22Rv1 (cell line): ENCODE data around the gene LMCD1.

ENCODE experiments used
- H3K27ac ChIP-seq: fragments of 450-650 bp; 2 replicates; pipeline ENCODE4 v1.5.1; 2017
- CTCF ChIP-seq: fragments of 450-650 bp; IDR thresholded peaks from 2 replicates; pipeline ENCODE4 v1.5.1; 2017; ENCODE audit warnings: mild to moderate bottlenecking
- ZFX ChIP-seq: fragments of 450-650 bp; IDR thresholded peaks from 2 replicates; pipeline ENCODE4 v1.6.1; 2017; ENCODE audit warnings: antibody characterized with exemption, borderline replicate concordance

Gene LMCD1

DNA sequence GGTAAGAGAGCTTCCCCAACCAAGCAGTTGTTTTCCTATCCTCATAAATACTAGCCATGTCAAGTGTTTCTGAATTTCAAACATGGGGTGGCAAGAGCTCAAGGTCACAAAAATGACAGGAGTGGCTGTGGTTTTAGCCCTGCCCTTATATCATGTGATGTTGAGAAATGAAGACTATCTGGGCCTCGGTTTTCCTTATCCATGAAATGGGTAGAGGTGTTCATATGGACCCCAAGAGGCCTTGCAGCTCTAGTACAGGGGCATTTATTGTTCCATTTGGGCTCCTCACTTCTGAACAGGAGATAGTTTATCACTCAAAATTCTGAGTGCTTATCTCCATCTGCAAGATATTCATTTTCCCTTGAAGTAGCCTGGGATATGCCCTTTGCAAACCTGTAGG lies 35.8 kb downstream of the LMCD1 start:
- TF ChIP-seq CTCF (no peak), ZFX (no peak)

GRCh38 chr3:8538223-8538622 lies 36.6 kb downstream of the LMCD1 start:
- TF ChIP-seq ZFX, result no peak
- TF ChIP-seq CTCF, result no peak
- no peak overlapping the region for H3K27ac ChIP-seq

More for the DNA sequence above, 35.8 kb downstream of the LMCD1 start:
- H3K27ac ChIP-seq, result no peak overlapping the region

- no peak for TF ChIP-seq ZFX
- TF ChIP-seq CTCF, result no peak
- H3K27ac ChIP-seq, result no peak overlapping the region
These were observed 37.3 kb downstream of the LMCD1 start for GRCh38 chr3:8538913-8539312.

DNA sequence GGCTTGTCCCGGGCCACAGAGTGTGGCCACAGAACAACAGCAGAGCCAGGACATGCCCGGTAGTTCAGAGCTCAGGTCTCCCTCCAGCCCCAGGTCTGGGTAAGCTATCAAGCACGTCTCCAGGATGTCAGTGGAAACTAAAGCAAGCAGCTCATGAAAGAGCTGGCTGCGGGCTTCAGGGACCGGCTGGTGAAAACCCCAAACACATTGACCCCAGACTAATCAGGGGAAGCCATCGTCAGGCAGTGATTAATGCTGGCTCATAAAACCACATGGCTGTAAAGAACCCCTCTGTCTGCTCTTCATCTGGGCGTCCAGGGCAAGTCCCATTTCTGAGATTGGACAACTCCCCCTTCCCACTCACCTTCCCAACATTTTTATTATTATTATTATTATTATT lies 37.8 kb downstream of the LMCD1 start:
- TF ChIP-seq CTCF (no peak), ZFX (no peak)

GRCh38 chr3:8540456-8540855 lies 38.8 kb downstream of the LMCD1 start:
- TF ChIP-seq ZFX, result no peak
- TF ChIP-seq CTCF, result no peak
- no peak overlapping the region for H3K27ac ChIP-seq

More for the DNA sequence above, 37.8 kb downstream of the LMCD1 start:
- H3K27ac ChIP-seq, result no peak overlapping the region

DNA sequence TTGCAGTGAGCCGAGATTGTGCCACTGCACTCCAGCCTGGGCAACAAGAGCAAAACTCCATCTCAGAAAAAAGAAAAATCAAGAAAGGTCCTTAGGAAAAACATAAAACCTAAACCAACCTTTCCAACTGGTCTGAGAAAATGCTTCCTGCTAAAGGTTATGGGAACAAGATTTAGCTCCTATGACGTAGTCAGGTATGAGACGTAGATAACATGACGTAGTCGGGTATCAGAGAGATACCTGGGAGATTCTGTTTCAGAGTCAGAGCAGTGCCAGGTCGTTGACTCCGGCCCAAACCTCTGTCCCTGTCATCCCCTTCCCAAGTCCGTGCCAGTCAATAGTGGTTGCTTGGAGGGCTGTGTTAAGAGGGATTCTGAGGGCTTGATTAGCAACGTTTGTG lies 39.9 kb downstream of the LMCD1 start:
- no peak for TF ChIP-seq CTCF
- no peak for TF ChIP-seq ZFX

DNA sequence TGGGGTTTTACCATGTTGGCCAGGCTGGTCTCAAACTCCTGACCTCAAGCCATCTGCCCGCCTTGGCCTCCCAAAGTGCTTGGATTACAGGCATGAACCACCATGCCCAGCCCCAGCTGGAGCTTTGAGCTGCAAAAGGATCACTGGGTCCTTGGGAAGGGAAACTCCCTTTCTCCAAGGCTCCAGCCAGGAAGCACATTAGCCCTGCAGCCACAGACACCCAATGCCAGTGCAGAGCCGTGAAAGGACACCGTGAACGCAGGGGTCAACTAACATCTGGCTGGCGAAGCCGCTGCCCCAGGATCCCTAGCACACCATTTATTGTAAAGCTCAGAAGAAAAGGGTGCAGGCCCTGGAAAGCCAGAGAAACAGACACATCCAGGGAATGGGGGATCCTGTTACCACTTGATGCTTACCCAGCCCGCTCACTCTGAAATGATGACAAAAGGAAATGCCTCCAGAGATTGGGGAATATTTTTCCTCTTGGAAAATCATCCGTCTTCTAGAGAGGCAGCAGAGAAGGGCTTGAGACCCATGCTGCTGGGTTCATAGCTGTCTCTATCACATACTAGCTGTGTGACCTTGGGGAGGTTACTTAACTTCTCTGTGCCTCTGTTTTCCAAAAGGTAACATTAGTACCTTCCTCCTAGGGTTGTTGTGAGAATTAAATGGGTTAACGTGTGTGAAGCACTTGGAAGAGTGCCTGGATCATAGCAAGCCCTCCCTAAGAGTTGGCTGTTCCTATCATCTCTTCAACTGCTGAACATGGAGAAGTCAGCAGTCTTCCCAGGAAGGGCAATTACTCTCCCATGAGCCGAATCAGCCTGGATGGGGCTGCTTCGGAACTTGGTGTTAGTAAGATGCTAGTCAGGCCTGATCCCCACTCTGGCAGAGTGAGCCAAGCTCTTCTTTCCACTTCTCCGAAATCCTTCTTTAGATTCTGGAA lies 40.8 kb downstream of the LMCD1 start:
- H3K27ac ChIP-seq, result no peak overlapping the region

More for the DNA sequence above, 39.9 kb downstream of the LMCD1 start:
- H3K27ac ChIP-seq, result no peak overlapping the region

More for the DNA sequence above, 40.8 kb downstream of the LMCD1 start:
- TF ChIP-seq CTCF (no peak), ZFX (no peak)
